ENCODE data around the gene TAF1L. TPM values are rescaled to one million over a fixed set of nuclear protein-coding genes. Genes with fewer than 3 reads are reported as not detected.

The TAF1L gene, protein sequence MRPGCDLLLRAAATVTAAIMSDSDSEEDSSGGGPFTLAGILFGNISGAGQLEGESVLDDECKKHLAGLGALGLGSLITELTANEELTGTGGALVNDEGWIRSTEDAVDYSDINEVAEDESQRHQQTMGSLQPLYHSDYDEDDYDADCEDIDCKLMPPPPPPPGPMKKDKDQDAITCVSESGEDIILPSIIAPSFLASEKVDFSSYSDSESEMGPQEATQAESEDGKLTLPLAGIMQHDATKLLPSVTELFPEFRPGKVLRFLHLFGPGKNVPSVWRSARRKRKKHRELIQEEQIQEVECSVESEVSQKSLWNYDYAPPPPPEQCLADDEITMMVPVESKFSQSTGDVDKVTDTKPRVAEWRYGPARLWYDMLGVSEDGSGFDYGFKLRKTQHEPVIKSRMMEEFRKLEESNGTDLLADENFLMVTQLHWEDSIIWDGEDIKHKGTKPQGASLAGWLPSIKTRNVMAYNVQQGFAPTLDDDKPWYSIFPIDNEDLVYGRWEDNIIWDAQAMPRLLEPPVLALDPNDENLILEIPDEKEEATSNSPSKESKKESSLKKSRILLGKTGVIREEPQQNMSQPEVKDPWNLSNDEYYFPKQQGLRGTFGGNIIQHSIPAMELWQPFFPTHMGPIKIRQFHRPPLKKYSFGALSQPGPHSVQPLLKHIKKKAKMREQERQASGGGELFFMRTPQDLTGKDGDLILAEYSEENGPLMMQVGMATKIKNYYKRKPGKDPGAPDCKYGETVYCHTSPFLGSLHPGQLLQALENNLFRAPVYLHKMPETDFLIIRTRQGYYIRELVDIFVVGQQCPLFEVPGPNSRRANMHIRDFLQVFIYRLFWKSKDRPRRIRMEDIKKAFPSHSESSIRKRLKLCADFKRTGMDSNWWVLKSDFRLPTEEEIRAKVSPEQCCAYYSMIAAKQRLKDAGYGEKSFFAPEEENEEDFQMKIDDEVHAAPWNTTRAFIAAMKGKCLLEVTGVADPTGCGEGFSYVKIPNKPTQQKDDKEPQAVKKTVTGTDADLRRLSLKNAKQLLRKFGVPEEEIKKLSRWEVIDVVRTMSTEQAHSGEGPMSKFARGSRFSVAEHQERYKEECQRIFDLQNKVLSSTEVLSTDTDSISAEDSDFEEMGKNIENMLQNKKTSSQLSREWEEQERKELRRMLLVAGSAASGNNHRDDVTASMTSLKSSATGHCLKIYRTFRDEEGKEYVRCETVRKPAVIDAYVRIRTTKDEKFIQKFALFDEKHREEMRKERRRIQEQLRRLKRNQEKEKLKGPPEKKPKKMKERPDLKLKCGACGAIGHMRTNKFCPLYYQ (N-terminal part only)
- under 0.01 TPM in 1 of 2 replicates, not detected in the other for total RNA-seq

DNA sequence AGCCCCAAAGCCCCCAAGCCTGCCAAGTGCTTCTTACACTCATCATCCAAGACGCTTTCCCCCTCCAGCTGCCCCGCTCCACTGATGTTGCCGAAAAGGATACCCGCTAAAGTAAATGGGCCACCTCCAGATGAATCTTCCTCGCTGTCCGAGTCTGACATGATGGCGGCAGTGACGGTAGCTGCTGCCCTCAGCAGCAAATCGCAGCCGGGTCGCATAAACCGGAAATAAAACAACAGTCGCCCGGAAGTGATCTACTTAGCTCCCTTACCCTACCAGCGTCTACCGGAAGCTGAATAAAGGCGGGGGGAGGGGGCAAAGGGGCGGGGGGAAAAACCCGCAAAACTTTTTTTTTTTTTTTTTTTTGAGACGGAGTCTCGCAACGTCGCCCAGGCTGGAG, at the start of gene TAF1L:
TAF1L (minus strand) TSS at position 308 of the 400 bp plus-strand sequence; CDS start at position 218, 90 bp downstream.

Other genes starting within 250 kb of the TAF1L start
- gene RIGI, start 109.5 kb downstream of the TAF1L start, total RNA-seq = 5.3 and 5.8 TPM in 2 replicates
- gene SMIM27, start 83.3 kb downstream of the TAF1L start, total RNA-seq = 2.7 and 3.4 TPM in 2 replicates
- 25.6 and 30.0 TPM in 2 replicates for gene TOPORS, start 83.1 kb downstream of the TAF1L start, total RNA-seq
- gene NDUFB6, start 62.5 kb downstream of the TAF1L start, total RNA-seq = 49.2 and 52.5 TPM in 2 replicates
- gene TMEM215, start 147.9 kb upstream of the TAF1L start, total RNA-seq = not detected in 2 replicates